Endothelial cell of umbilical vein (primary cell): ENCODE results near the gene ZPR1. TPM values are rescaled to one million over a fixed set of nuclear protein-coding genes. Genes with fewer than 3 reads are reported as not detected.
"Not testable (repeated sequence)": the region's sequence is repeated elsewhere in the genome, so short reads cannot be mapped to it uniquely, and the experiment has no call there.

Source experiments
- BruUV-seq: library from RNA; stranded (reverse); fragments of 400-500 nt; replicated peaks from 2 replicates; lab custom pipeline; 2021; lab: Mats Ljungman, UMichigan
- CTCF ChIA-PET: fragments of 300-600, 350-600 bp; sonication (Branson Sonifier 250); formaldehyde crosslinking; loops from one replicate; lab custom pipeline; 2021; ENCODE audit warnings: antibody characterized with exemption, inconsistent platforms; lab: Charles Lee
- POLR2A ChIA-PET: fragments of 300-600, 350-600 bp; sonication (Branson Sonifier 250); formaldehyde crosslinking; loops from one replicate; lab custom pipeline; 2021; ENCODE audit warnings: antibody characterized with exemption, inconsistent platforms; lab: Charles Lee
- DNase-seq: peaks from one replicate; pipeline ENCODE4 v3.0.0-alpha.2; 2011; ENCODE audit warnings: low read depth, low spot score
- FAIRE-seq: peaks from 2 replicates; lab custom pipeline; 2011; peaks lifted over from hg19 to GRCh38; lab: Jason Lieb, UNC
- H2AFZ ChIP-seq: 2 replicates; pipeline ENCODE4 v1.6.0; 2012; ENCODE audit warnings: low read depth, low read length, control low read depth, inconsistent platforms
- H3K27ac ChIP-seq: 2 replicates; pipeline ENCODE4 v1.5.1; 2011; ENCODE audit warnings: low read depth, mild to moderate bottlenecking, control low read depth, low read length, moderate library complexity; ENCODE audit not compliant: insufficient read depth
- H3K27me3 ChIP-seq, 2 experiments: 2 replicates each; pipeline versions ENCODE4 v1.6.0 to v1.6.1; 2011; ENCODE audit warnings: low read length in 2 of 2, mixed read lengths in 1 of 2; ENCODE audit not compliant: control insufficient read depth in 2 of 2, insufficient read depth in 2 of 2
- H3K36me3 ChIP-seq, 2 experiments: 2 replicates in 1 of 2; 3 replicates in 1 of 2; pipeline ENCODE4 v1.5.1; 2011; ENCODE audit warnings: low read length in 2 of 2, mild to moderate bottlenecking in 1 of 2, moderate library complexity in 1 of 2; ENCODE audit not compliant: control insufficient read depth in 2 of 2, insufficient read depth in 2 of 2; ENCODE audit errors: extremely low read depth in 1 of 2
- H3K4me1 ChIP-seq: 3 replicates; pipeline ENCODE4 v1.5.1; 2011; ENCODE audit warnings: mild to moderate bottlenecking, low read length; ENCODE audit not compliant: control insufficient read depth, insufficient read depth; ENCODE audit errors: extremely low read depth
- H3K4me2 ChIP-seq: 2 replicates; pipeline ENCODE4 v1.6.1; 2011; ENCODE audit warnings: low read length, control low read depth, mixed read lengths; ENCODE audit not compliant: insufficient read depth
- H3K4me3 ChIP-seq, 3 experiments: fragments of 200-600 bp in 1 of 3; sonication (generic), shearing (Covaris generic) in 1 of 3; replicated peaks in 1 of 3; 2 replicates each; pipeline ENCODE4 v1.5.1; 2011 to 2016; ENCODE audit warnings: control low read depth in 3 of 3, low read length in 3 of 3, mild to moderate bottlenecking in 2 of 3, inconsistent platforms in 1 of 3, low read depth in 1 of 3, moderate library complexity in 1 of 3; ENCODE audit not compliant: insufficient read depth in 1 of 3
- H3K79me2 ChIP-seq: 2 replicates; pipeline ENCODE4 v1.6.0; 2012; ENCODE audit warnings: low read length, inconsistent platforms; ENCODE audit not compliant: control insufficient read depth, insufficient read depth
- H3K9ac ChIP-seq: replicated peaks from 2 replicates; pipeline ENCODE3; 2011; ENCODE audit warnings: low read length, control low read depth; ENCODE audit not compliant: insufficient read depth; ENCODE audit errors: extremely low read depth
- H3K9me1 ChIP-seq: replicated peaks from 3 replicates; pipeline ENCODE4 v1.6.0; 2011; ENCODE audit warnings: mild to moderate bottlenecking, low read length; ENCODE audit not compliant: control insufficient read depth, insufficient read depth; ENCODE audit errors: extremely low read depth
- H3K9me3 ChIP-seq: replicated peaks from 2 replicates; pipeline ENCODE4 v1.5.1; 2012; ENCODE audit warnings: low read length, inconsistent platforms; ENCODE audit not compliant: control insufficient read depth, insufficient read depth
- H4K20me1 ChIP-seq: replicated peaks from 2 replicates; pipeline ENCODE3; 2011; ENCODE audit warnings: mild to moderate bottlenecking, low read length; ENCODE audit not compliant: control insufficient read depth, insufficient read depth; ENCODE audit errors: extremely low read depth
- CTCF ChIP-seq, 2 donors: IDR thresholded peaks; 1 replicate in 1 of 2; 2 replicates in 1 of 2; pipeline ENCODE4 v1.5.1; 2011; ENCODE audit warnings: low read length in 2 of 2, mild to moderate bottlenecking in 2 of 2, moderate library complexity in 2 of 2, control low read depth in 1 of 2, inconsistent platforms in 1 of 2, low read depth in 1 of 2; ENCODE audit not compliant: insufficient read depth in 1 of 2; ENCODE audit errors: extremely low read depth in 1 of 2
- EZH2 ChIP-seq: IDR thresholded peaks from 2 replicates; pipeline ENCODE4 v1.6.1; 2012; ENCODE audit warnings: borderline replicate concordance, low read depth, mild to moderate bottlenecking, moderate library complexity, low read length, inconsistent platforms; ENCODE audit not compliant: severe bottlenecking
- FOS ChIP-seq: IDR thresholded peaks from 2 replicates; pipeline ENCODE4 v1.6.1; 2011; ENCODE audit warnings: mild to moderate bottlenecking, low read length, moderate library complexity, borderline replicate concordance; ENCODE audit not compliant: insufficient read depth
- GATA2 ChIP-seq: IDR thresholded peaks from 2 replicates; pipeline ENCODE4 v1.7.0; 2011; ENCODE audit warnings: low read depth, mild to moderate bottlenecking, moderate library complexity, mixed read lengths, low read length; ENCODE audit not compliant: insufficient read length, insufficient read depth
- JUN ChIP-seq: IDR thresholded peaks from 2 replicates; pipeline ENCODE4 v1.6.1; 2011; ENCODE audit warnings: borderline replicate concordance, low read depth; ENCODE audit not compliant: insufficient read length, insufficient read depth
- MYC ChIP-seq: IDR thresholded peaks from one replicate; pipeline ENCODE4 v1.6.1; 2011; ENCODE audit warnings: mild to moderate bottlenecking, low read depth, low read length
- dilution Hi-C: fragments of 300-500 bp; cut with MboI; formaldehyde crosslinking; loops from one replicate; pipeline ENCODE4 v1.15.0; 2019; ENCODE audit warnings: low sequenced_read_pairs; ENCODE audit not compliant: extremely low pct_ligation_motif_present
- intact Hi-C: fragments of 100-400 bp; cut with micrococcal nuclease; formaldehyde crosslinking; loops from one replicate; pipeline ENCODE4 v1.10.0; 2022
- polyA plus RNA-seq, 4 experiments: library from polyadenylated mRNA; depleted of rRNA in 3 of 4; stranded (reverse) in 3 of 4; unstranded in 1 of 4; fragments of >200 nt; gene quantifications; 2 replicates each; pipeline versions ENCODE4 v1.2.1 to v1.2.3, GENCODE V29; 2011 to 2012; ENCODE audit warnings: missing spikeins in 1 of 4
- total RNA-seq: library from RNA; stranded (reverse); gene quantifications from 2 replicates; pipeline ENCODE4 v1.2.3, GENCODE V29; 2021

ZPR1 gene
- total and polyA plus RNA-seq, 2 donors (not counting 3 experiments of a cell fraction or from before 2014, with no cell fraction given), result 22.6 to 54.5 TPM

GRCh38 chr11:116835042-116835772 lies 47.4 kb upstream of the ZPR1 start:
- intact Hi-C loops, result loop anchor here (5.0 kb wide), 1 partner anchor 103 kb away; no protein-coding TSS in a partner anchor
- Histone ChIP-seq H3K4me2 (peak overlapping the region; percentile 40), H4K20me1 (no peaks in the 10 kb centered on the region), H3K27me3 (no peaks in the 10 kb centered on the region), H3K27ac (no peak overlapping the region), H3K4me3 (peak overlapping the region; percentile 1 to 32 (median 15)), H3K9me1 (no peaks in the 10 kb centered on the region), H3K36me3 (no peaks in the 10 kb centered on the region), H2AFZ (peak overlapping the region; percentile 69), H3K4me1 (peaks cover 6% of the 10 kb centered on the region), H3K9ac (no peak overlapping the region), H3K9me3 (no peaks in the 10 kb centered on the region), H3K79me2 (no peaks in the 10 kb centered on the region)
- DNase-seq (peak; percentile 7), FAIRE-seq (no peak)
- dilution Hi-C loops, result no loop called here
- no TSS peak for BruUV-seq
- no peak for TF ChIP-seq JUN
- no peak for TF ChIP-seq MYC
- no peak for TF ChIP-seq FOS
- no peak for TF ChIP-seq GATA2
- TF ChIP-seq EZH2, result no peak
- TF ChIP-seq CTCF (IDR thresholded peaks at IDR 0.05; ENCODE audit: extremely low read depth in 1 of 2, insufficient read depth in 1 of 2, low read depth in 1 of 2, low read length in 2 of 2), result no peak
- CTCF ChIA-PET, result interaction anchor here (0.7 to 5.0 kb wide), 33 partner anchors 9 to 391 kb away, joined by 3 to 272 read pairs (median 5); partner anchors contain the start of genes APOA4, APOA5, BUD13 and PAFAH1B2
- POLR2A ChIA-PET, result interaction anchor here (0.5 to 1.2 kb wide), 2 partner anchors 45 to 163 kb away, joined by 4 read pairs; no protein-coding TSS in a partner anchor

GRCh38 chr11:116834535-116835041 lies 46.8 kb upstream of the ZPR1 start:
- H3K9me3 ChIP-seq, DNase-seq, H3K4me1 ChIP-seq, H3K4me2 ChIP-seq, H2AFZ ChIP-seq, H3K9ac ChIP-seq, H3K36me3 ChIP-seq, POLR2A ChIA-PET, BruUV-seq, H3K4me3 ChIP-seq, H3K9me1 ChIP-seq, H3K79me2 ChIP-seq, H3K27me3 ChIP-seq, FAIRE-seq, dilution Hi-C loops, H3K27ac ChIP-seq, H4K20me1 ChIP-seq: not testable (repeated sequence)
- intact Hi-C loops, result loop anchor here (5.0 kb wide), 1 partner anchor 102 kb away; no protein-coding TSS in a partner anchor
- CTCF ChIA-PET, result interaction anchor here (1.3 to 5.0 kb wide), 4 partner anchors 10 to 43 kb away, joined by 3 to 272 read pairs (median 12); partner anchors contain the start of genes APOA4 and APOA5
